Measurements from ENCODE around the gene ZNF280D. TPM values are rescaled to one million over a fixed set of nuclear protein-coding genes. Genes with fewer than 3 reads are reported as not detected.

The ZNF280D gene
- total and polyA plus RNA-seq, 2 of the 8 experiments (the other 6 are each of a cell fraction or from before 2014, with no cell fraction given), result 7.4 to 27.5 TPM

DNA sequence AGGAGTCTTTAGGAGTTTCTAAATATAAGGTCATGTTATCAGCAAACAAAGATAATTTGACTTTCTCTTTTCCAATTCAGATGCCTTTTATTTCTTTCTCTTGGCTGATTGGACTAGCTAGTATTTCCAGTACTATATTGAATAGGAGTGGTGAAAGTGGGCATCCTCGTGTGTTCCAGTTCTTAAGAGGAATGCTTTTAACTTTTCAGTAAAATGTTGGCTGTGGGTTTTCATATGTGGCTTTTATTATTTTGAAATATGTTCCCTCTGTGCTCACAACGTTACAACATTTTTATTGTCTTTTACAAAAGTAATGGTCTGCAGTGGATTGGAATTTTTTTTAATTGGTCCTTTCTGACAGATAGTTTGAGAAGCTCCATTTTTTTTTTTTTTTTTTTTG is 8.2 kb upstream of the ZNF280D start:
- H3K4ac ChIP-seq (replicated peaks; ENCODE audit: insufficient read length, low read depth, low read length), result no peak overlapping the region
- H2BK15ac ChIP-seq (ENCODE audit: low read length), result no peak overlapping the region
- no peak overlapping the region for H3K9ac ChIP-seq (replicated peaks in 1 of 4; ENCODE audit: extremely low read depth in 1 of 4, low read depth in 3 of 4, low read length in 3 of 4)
- H4K5ac ChIP-seq (ENCODE audit: insufficient read length, low read depth, low read length), result no peak overlapping the region
- H4K20me1 ChIP-seq (replicated peaks in 1 of 2; ENCODE audit: control insufficient read depth in 1 of 2, insufficient read depth in 2 of 2, low read length in 2 of 2), result no peaks in the 10 kb centered on the region
- H3K27ac ChIP-seq (ENCODE audit: low read depth, low read length), result no peak overlapping the region
- no peak overlapping the region for H2BK120ac ChIP-seq (replicated peaks; ENCODE audit: low read depth, low read length)
- H3K9me3 ChIP-seq (ENCODE audit: insufficient read depth in 2 of 2, low read depth in 1 of 2, low read length in 1 of 2), result no peaks in the 10 kb centered on the region
- no peak overlapping the region for H2AK5ac ChIP-seq (ENCODE audit: low read depth, low read length)
- 74% methylated on average over 2 of the region's 2 CpGs; no CpG with 5 or more reads in 1 of the 2 experiments for WGBS, 2 experiments (ENCODE audit: extremely low coverage in 1 of 2, insufficient coverage in 1 of 2, insufficient read length in 1 of 2, insufficient replicate concordance in 2 of 2, low coverage in 1 of 2, low lambda C conversion rate in 2 of 2, missing lambda C conversion rate in 1 of 2)
- H3K4me3 ChIP-seq (ENCODE audit: extremely low read depth in 1 of 4, insufficient read depth in 2 of 4, low read depth in 3 of 4, low read length in 4 of 4), result no peak overlapping the region
- no peak overlapping the region for H3K14ac ChIP-seq (ENCODE audit: insufficient read length)
- H2BK12ac ChIP-seq (ENCODE audit: low read depth, low read length), result no peak overlapping the region
- no peaks in the 10 kb centered on the region for H3K36me3 ChIP-seq (ENCODE audit: control insufficient read depth in 2 of 4, insufficient read depth in 4 of 4, low read length in 3 of 4)
- H4K91ac ChIP-seq (replicated peaks; ENCODE audit: insufficient read length, low read length), result no peak overlapping the region
- POLR2A ChIA-PET (ENCODE audit: partially characterized antibody), result no interaction called here
- H3K4me1 ChIP-seq (replicated peaks in 1 of 4; ENCODE audit: control insufficient read depth in 3 of 4, insufficient read depth in 4 of 4, low read length in 3 of 4), result peaks cover 0 to 7% (median 4%) of the 10 kb centered on the region in 4 experiments; a peak in 4 of 7 replicates
- no peak for FAIRE-seq
- CTCF ChIA-PET (ENCODE audit: partially characterized antibody), result interaction anchor here (0.6 to 2.0 kb wide), 4 partner anchors 16 to 95 kb away, joined by 3 to 5 read pairs (median 4); no protein-coding TSS in a partner anchor
- no peaks in the 10 kb centered on the region for H3K79me1 ChIP-seq (ENCODE audit: low read depth, low read length)
- no peak overlapping the region for H3K4me2 ChIP-seq (ENCODE audit: insufficient read depth in 1 of 2, low read depth in 2 of 2, low read length in 2 of 2)
- no peak overlapping the region for H3K23ac ChIP-seq (ENCODE audit: insufficient read length)
- no peaks in the 10 kb centered on the region for H3K23me2 ChIP-seq (ENCODE audit: low read depth, low read length)
- H2AFZ ChIP-seq (ENCODE audit: low read length), result no peak overlapping the region
- no peak for TF ChIP-seq CTBP2 (IDR thresholded peaks at IDR 0.05; ENCODE audit: borderline replicate concordance, insufficient read depth, insufficient read length, low read length)
- TF ChIP-seq TCF12 (IDR thresholded peaks at IDR 0.05; ENCODE audit: low read depth, low read length), result no peak
- no peak for TF ChIP-seq SUZ12 (IDR thresholded peaks at IDR 0.05; ENCODE audit: low read length)
- no peak for TF ChIP-seq SIX5 (IDR thresholded peaks at IDR 0.05; ENCODE audit: low read depth, low read length)
- TF ChIP-seq SRF (IDR thresholded peaks at IDR 0.05; ENCODE audit: low read depth, low read length), result no peak
- H2BK5ac ChIP-seq (ENCODE audit: low read depth, low read length), result no peak overlapping the region
- no peaks in the 10 kb centered on the region for H3K27me3 ChIP-seq (replicated peaks in 1 of 4; ENCODE audit: control insufficient read depth in 3 of 4, extremely low read depth in 1 of 4, insufficient read depth in 3 of 4, low read length in 3 of 4)
- no peak overlapping the region for H3K18ac ChIP-seq (ENCODE audit: extremely low read depth, low read length)
- no peak overlapping the region for H4K8ac ChIP-seq (ENCODE audit: extremely low read depth, insufficient read depth, low read length)
- H3K56ac ChIP-seq (replicated peaks; ENCODE audit: insufficient read length, low read depth, low read length), result no peak overlapping the region
- H3K79me2 ChIP-seq (ENCODE audit: control insufficient read depth in 1 of 2, insufficient read depth in 2 of 2, low read length in 2 of 2), result no peaks in the 10 kb centered on the region
- no peak for DNase-seq (ENCODE audit: low read depth in 1 of 2, low spot score in 2 of 2)
- H2BK20ac ChIP-seq (ENCODE audit: low read length), result no peak overlapping the region

All from H1 (cell line).